Left ventricle myocardium inferior (tissue), 1 donor: Measurements from ENCODE around the gene TBC1D5. TPM values are rescaled to one million over a fixed set of nuclear protein-coding genes. Genes with fewer than 3 reads are reported as not detected.

Experiments
- DNase-seq: peaks from one replicate; pipeline ENCODE4 v3.0.0-alpha.2; 2020
- H3K27ac ChIP-seq: fragments of 200-600 bp; replicated peaks from 2 replicates; pipeline ENCODE4 v1.8.0; 2021
- H3K27me3 ChIP-seq: fragments of 200-600 bp; 2 replicates; pipeline ENCODE4 v1.8.0; 2021; ENCODE audit warnings: low read depth
- H3K36me3 ChIP-seq: fragments of 200-600 bp; 2 replicates; pipeline ENCODE4 v1.8.0; 2021
- H3K4me1 ChIP-seq: fragments of 200-600 bp; 2 replicates; pipeline ENCODE4 v1.8.0; 2021
- H3K4me3 ChIP-seq: fragments of 200-600 bp; 2 replicates; pipeline ENCODE4 v1.8.0; 2021; ENCODE audit warnings: mild to moderate bottlenecking, moderate library complexity
- H3K9me3 ChIP-seq: fragments of 200-600 bp; replicated peaks from 2 replicates; pipeline ENCODE4 v1.8.0; 2021
- CTCF ChIP-seq: fragments of 200-600 bp; IDR thresholded peaks from 2 replicates; pipeline ENCODE4 v1.8.0; 2021; ENCODE audit warnings: antibody characterized with exemption, mild to moderate bottlenecking, borderline replicate concordance
- intact Hi-C: fragments of 100-400 bp; cut with micrococcal nuclease; formaldehyde crosslinking; loops from one replicate; pipeline ENCODE4 v1.11.0; 2022
- total RNA-seq: library from RNA; stranded (reverse); fragmentation: NEBNext Ultra II Directional; extraction: Animal tissue kit (Norgen Biotek cat#: 25700); gene quantifications from one replicate; pipeline ENCODE4 v1.2.1, GENCODE V29; 2021
- donor health status: DM: no; HTN: yes; CAD: no; lungs with severe emphysema.

Gene TBC1D5
- total RNA-seq, 1 donor from 2014 or later: 26.9 TPM

- Histone ChIP-seq H3K36me3 (no peaks in the 10 kb centered on the region), H3K27ac (no peak overlapping the region), H3K4me1 (peaks cover 14% of the 10 kb centered on the region), H3K27me3 (no peaks in the 10 kb centered on the region), H3K4me3 (no peak overlapping the region), H3K9me3 (no peaks in the 10 kb centered on the region)
- DNase-seq: no peak
- no peak for TF ChIP-seq CTCF
- intact Hi-C loops: no loop called here
These were observed 409.0 kb downstream of the TBC1D5 start for GRCh38 chr3:17333446-17333845.

- Histone ChIP-seq H3K4me1 (peaks cover 2% of the 10 kb centered on the region), H3K36me3 (no peaks in the 10 kb centered on the region), H3K4me3 (no peak overlapping the region), H3K27me3 (no peaks in the 10 kb centered on the region), H3K9me3 (no peaks in the 10 kb centered on the region), H3K27ac (no peak overlapping the region)
- intact Hi-C loops: no loop called here
- no peak for DNase-seq
- no peak for TF ChIP-seq CTCF
These were observed 411.8 kb downstream of the TBC1D5 start for GRCh38 chr3:17330660-17331059.

- Histone ChIP-seq H3K9me3 (no peaks in the 10 kb centered on the region), H3K4me1 (no peaks in the 10 kb centered on the region), H3K27ac (no peak overlapping the region), H3K36me3 (no peaks in the 10 kb centered on the region), H3K27me3 (no peaks in the 10 kb centered on the region), H3K4me3 (no peak overlapping the region)
- no peak for DNase-seq
- intact Hi-C loops: no loop called here
- no peak for TF ChIP-seq CTCF
These were observed 412.5 kb downstream of the TBC1D5 start for GRCh38 chr3:17329927-17330326.

GRCh38 chr3:17322106-17322793 is 420.2 kb downstream of the TBC1D5 start:
- H3K27me3 ChIP-seq: no peaks in the 10 kb centered on the region
- TF ChIP-seq CTCF: no peak
- intact Hi-C loops: no loop called here

GRCh38 chr3:17320266-17320665 is 422.2 kb downstream of the TBC1D5 start:
- Histone ChIP-seq H3K9me3 (no peaks in the 10 kb centered on the region), H3K27me3 (no peaks in the 10 kb centered on the region), H3K4me3 (no peak overlapping the region), H3K36me3 (no peaks in the 10 kb centered on the region), H3K4me1 (peaks cover 16% of the 10 kb centered on the region), H3K27ac (no peak overlapping the region)
- no peak for DNase-seq
- no peak for TF ChIP-seq CTCF
- intact Hi-C loops: no loop called here

More at GRCh38 chr3:17322106-17322793, 420.2 kb downstream of the TBC1D5 start:
- Histone ChIP-seq H3K27ac (no peak overlapping the region), H3K4me1 (peaks cover 16% of the 10 kb centered on the region), H3K36me3 (no peaks in the 10 kb centered on the region), H3K9me3 (no peaks in the 10 kb centered on the region), H3K4me3 (no peak overlapping the region)
- DNase-seq: no peak
